Endothelial cell of umbilical vein (primary cell): ENCODE measurements around the gene ISG15. TPM values are rescaled to one million over a fixed set of nuclear protein-coding genes. Genes with fewer than 3 reads are reported as not detected.

ENCODE experiments used
- Bru-seq: library from RNA; stranded (reverse); fragments of 400-500 nt; gene quantifications from one replicate; lab custom pipeline; 2021; lab: Mats Ljungman, UMichigan
- BruChase-seq, 2 experiments: library from RNA; stranded (reverse); fragments of 400-500 nt; gene quantifications; one replicate each; lab custom pipeline; 2021; lab: Mats Ljungman, UMichigan
- BruUV-seq: library from RNA; stranded (reverse); fragments of 400-500 nt; replicated peaks from 2 replicates; lab custom pipeline; 2021; lab: Mats Ljungman, UMichigan
- CTCF ChIA-PET: fragments of 300-600, 350-600 bp; sonication (Branson Sonifier 250); formaldehyde crosslinking; loops from one replicate; lab custom pipeline; 2021; ENCODE audit warnings: antibody characterized with exemption, inconsistent platforms; lab: Charles Lee
- POLR2A ChIA-PET: fragments of 300-600, 350-600 bp; sonication (Branson Sonifier 250); formaldehyde crosslinking; loops from one replicate; lab custom pipeline; 2021; ENCODE audit warnings: antibody characterized with exemption, inconsistent platforms; lab: Charles Lee
- DNase-seq: peaks from one replicate; pipeline ENCODE4 v3.0.0-alpha.2; 2011; ENCODE audit warnings: low read depth, low spot score
- FAIRE-seq: peaks from 2 replicates; lab custom pipeline; 2011; peaks lifted over from hg19 to GRCh38; lab: Jason Lieb, UNC
- H2AFZ ChIP-seq: 2 replicates; pipeline ENCODE4 v1.6.0; 2012; ENCODE audit warnings: low read depth, low read length, control low read depth, inconsistent platforms
- H3K27ac ChIP-seq: 2 replicates; pipeline ENCODE4 v1.5.1; 2011; ENCODE audit warnings: low read depth, mild to moderate bottlenecking, control low read depth, low read length, moderate library complexity; ENCODE audit not compliant: insufficient read depth
- H3K27me3 ChIP-seq, 2 experiments: 2 replicates each; pipeline versions ENCODE4 v1.6.0 to v1.6.1; 2011; ENCODE audit warnings: low read length in 2 of 2, mixed read lengths in 1 of 2; ENCODE audit not compliant: control insufficient read depth in 2 of 2, insufficient read depth in 2 of 2
- H3K36me3 ChIP-seq, 2 experiments: 2 replicates in 1 of 2; 3 replicates in 1 of 2; pipeline ENCODE4 v1.5.1; 2011; ENCODE audit warnings: low read length in 2 of 2, mild to moderate bottlenecking in 1 of 2, moderate library complexity in 1 of 2; ENCODE audit not compliant: control insufficient read depth in 2 of 2, insufficient read depth in 2 of 2; ENCODE audit errors: extremely low read depth in 1 of 2
- H3K4me1 ChIP-seq: 3 replicates; pipeline ENCODE4 v1.5.1; 2011; ENCODE audit warnings: mild to moderate bottlenecking, low read length; ENCODE audit not compliant: control insufficient read depth, insufficient read depth; ENCODE audit errors: extremely low read depth
- H3K4me2 ChIP-seq: 2 replicates; pipeline ENCODE4 v1.6.1; 2011; ENCODE audit warnings: low read length, control low read depth, mixed read lengths; ENCODE audit not compliant: insufficient read depth
- H3K4me3 ChIP-seq, 3 experiments: fragments of 200-600 bp in 1 of 3; sonication (generic), shearing (Covaris generic) in 1 of 3; replicated peaks in 1 of 3; 2 replicates each; pipeline ENCODE4 v1.5.1; 2011 to 2016; ENCODE audit warnings: control low read depth in 3 of 3, low read length in 3 of 3, mild to moderate bottlenecking in 2 of 3, inconsistent platforms in 1 of 3, low read depth in 1 of 3, moderate library complexity in 1 of 3; ENCODE audit not compliant: insufficient read depth in 1 of 3
- H3K79me2 ChIP-seq: 2 replicates; pipeline ENCODE4 v1.6.0; 2012; ENCODE audit warnings: low read length, inconsistent platforms; ENCODE audit not compliant: control insufficient read depth, insufficient read depth
- H3K9ac ChIP-seq: replicated peaks from 2 replicates; pipeline ENCODE3; 2011; ENCODE audit warnings: low read length, control low read depth; ENCODE audit not compliant: insufficient read depth; ENCODE audit errors: extremely low read depth
- H3K9me1 ChIP-seq: replicated peaks from 3 replicates; pipeline ENCODE4 v1.6.0; 2011; ENCODE audit warnings: mild to moderate bottlenecking, low read length; ENCODE audit not compliant: control insufficient read depth, insufficient read depth; ENCODE audit errors: extremely low read depth
- H3K9me3 ChIP-seq: replicated peaks from 2 replicates; pipeline ENCODE4 v1.5.1; 2012; ENCODE audit warnings: low read length, inconsistent platforms; ENCODE audit not compliant: control insufficient read depth, insufficient read depth
- H4K20me1 ChIP-seq: replicated peaks from 2 replicates; pipeline ENCODE3; 2011; ENCODE audit warnings: mild to moderate bottlenecking, low read length; ENCODE audit not compliant: control insufficient read depth, insufficient read depth; ENCODE audit errors: extremely low read depth
- MYC ChIP-seq: IDR thresholded peaks from one replicate; pipeline ENCODE4 v1.6.1; 2011; ENCODE audit warnings: mild to moderate bottlenecking, low read depth, low read length
- POLR2A ChIP-seq: IDR thresholded peaks from 2 replicates; pipeline ENCODE4 v1.6.1; 2012; ENCODE audit warnings: low read depth, mild to moderate bottlenecking, control low read depth, low read length
- POLR2AphosphoS5 ChIP-seq: IDR thresholded peaks from 2 replicates; pipeline ENCODE4 v1.6.1; 2012; ENCODE audit warnings: low read depth, mild to moderate bottlenecking, control low read depth, low read length, moderate library complexity; ENCODE audit not compliant: insufficient read depth
- dilution Hi-C: fragments of 300-500 bp; cut with MboI; formaldehyde crosslinking; loops from one replicate; pipeline ENCODE4 v1.15.0; 2019; ENCODE audit warnings: low sequenced_read_pairs; ENCODE audit not compliant: extremely low pct_ligation_motif_present
- intact Hi-C: fragments of 100-400 bp; cut with micrococcal nuclease; formaldehyde crosslinking; loops from one replicate; pipeline ENCODE4 v1.10.0; 2022
- long read RNA-seq: library from polyadenylated mRNA; stranded (forward); transcript quantifications from one replicate; pipeline ENCODE4 v2.0.0, GENCODE V29; 2021
- polyA minus RNA-seq, 3 experiments: library from RNA; depleted of rRNA, polyadenylated mRNA; stranded (reverse); fragments of >200 nt; gene quantifications; 1 replicate in 1 of 3; 2 replicates in 2 of 3; pipeline ENCODE4 v1.2.3, GENCODE V29; 2011
- polyA plus RNA-seq, 4 experiments: library from polyadenylated mRNA; depleted of rRNA in 3 of 4; stranded (reverse) in 3 of 4; unstranded in 1 of 4; fragments of >200 nt; gene quantifications; 2 replicates each; pipeline versions ENCODE4 v1.2.1 to v1.2.3, GENCODE V29; 2011 to 2012; ENCODE audit warnings: missing spikeins in 1 of 4
- total RNA-seq: library from RNA; stranded (reverse); gene quantifications from 2 replicates; pipeline ENCODE4 v1.2.3, GENCODE V29; 2021
- TF ChIP-seq, protein P1 (sequence below): IDR thresholded peaks from 2 replicates; pipeline ENCODE4 v1.6.1; 2011; ENCODE audit not compliant: insufficient read depth, insufficient read length

Gene ISG15
- 44.6 and 47.6 TPM in 2 replicates for total RNA-seq
- 154 and 220 TPM in 2 replicates for polyA plus RNA-seq
- polyA plus RNA-seq (2011; cell fraction: cytosol; rRNA removed): 57.5 and 90.1 TPM in 2 replicates
- polyA plus RNA-seq (2011; cell fraction: nucleus; rRNA removed): 19.9 and 21.4 TPM in 2 replicates
- polyA plus RNA-seq (2012): 63.6 and 84.9 TPM in 2 replicates
- polyA minus RNA-seq: 24.4 and 32.6 TPM in 2 replicates
- polyA minus RNA-seq (2011; cell fraction: cytosol; rRNA and poly(A)+ RNA removed): 23.7 TPM
- 3.4 and 8.0 TPM in 2 replicates for polyA minus RNA-seq (2011; cell fraction: nucleus; rRNA and poly(A)+ RNA removed)
- Bru-seq, nascent RNA: percentile 36 among the genes with signal in this experiment
- percentile 63 among the genes with signal in this experiment for BruChase-seq, experiment 1, labeled RNA remaining after a 6-hour chase
- BruChase-seq, experiment 2, labeled RNA remaining after a 2-hour chase: percentile 45 among the genes with signal in this experiment
- long read RNA-seq, transcript ISG15-201 (2 exons, 711 nt): major isoform, 195 of 198 reads
- long read RNA-seq, partial matches to known transcripts: 3 of 198 reads
- long read RNA-seq, other reads (novel, unspliced or antisense): 0 of 198 reads

DNA sequence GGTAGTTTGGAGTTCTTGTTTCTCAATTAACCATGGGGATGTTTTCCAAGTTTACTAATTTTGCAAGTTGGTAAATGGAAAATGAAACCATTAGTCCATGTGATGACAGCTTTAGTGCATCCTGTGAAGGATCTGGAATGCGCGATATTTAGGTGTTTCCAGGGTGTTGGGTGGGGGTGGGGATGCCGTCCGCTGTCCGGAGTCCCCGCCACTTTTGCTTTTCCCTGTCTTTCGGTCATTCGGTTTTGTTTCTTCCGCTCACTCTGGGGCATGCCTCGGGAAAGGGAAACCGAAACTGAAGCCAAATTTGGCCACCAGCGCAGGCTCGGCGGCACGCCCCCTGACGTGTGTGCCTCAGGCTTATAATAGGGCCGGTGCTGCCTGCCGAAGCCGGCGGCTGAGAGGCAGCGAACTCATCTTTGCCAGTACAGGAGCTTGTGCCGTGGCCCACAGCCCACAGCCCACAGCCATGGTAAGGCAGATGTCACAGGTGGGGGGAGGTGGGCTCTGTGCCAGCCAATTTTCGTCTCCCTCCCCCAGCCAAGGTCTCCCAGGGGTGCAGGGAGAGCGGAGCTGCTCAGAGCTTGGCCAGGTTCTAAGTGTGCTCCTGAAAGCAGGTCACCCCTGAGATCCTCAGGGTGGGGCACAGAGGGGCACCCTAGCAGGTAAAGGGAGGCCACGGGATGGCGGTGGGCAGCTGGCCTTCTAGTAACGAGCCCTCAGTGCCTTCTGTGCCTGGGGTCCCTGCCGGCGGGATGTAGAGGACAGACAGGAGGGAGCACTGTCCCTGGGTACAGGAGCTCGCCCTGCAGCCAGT, at the start of gene ISG15:
TSS of gene ISG15 (plus strand) at position 393 of the 817 bp plus-strand sequence. CDS start at position 470, 77 bp downstream.
- FAIRE-seq (peak; percentile 96), DNase-seq (peak; percentile 89)
- ChIA-PET CTCF (interaction anchor here (0.9 to 4.2 kb wide), 6 partner anchors 10 to 279 kb away, joined by 3 to 41 read pairs (median 8); no protein-coding TSS in a partner anchor), POLR2A (no interaction called here)
- Histone ChIP-seq H3K4me1 (peaks cover 10% of the 10 kb centered on the region), H2AFZ (peak within 1 kb of the TSS; percentile 62), H3K79me2 (no peaks in the 10 kb centered on the region), H3K36me3 (no peaks in the 10 kb centered on the region), H3K9me3 (no peaks in the 10 kb centered on the region), H3K9me1 (no peaks in the 10 kb centered on the region), H4K20me1 (no peaks in the 10 kb centered on the region), H3K4me3 (peak within 1 kb of the TSS; percentile 41 to 83 (median 81)), H3K9ac (peak within 1 kb of the TSS; percentile 65), H3K27me3 (no peaks in the 10 kb centered on the region), H3K4me2 (peak within 1 kb of the TSS; percentile 78), H3K27ac (peak within 1 kb of the TSS; percentile 54)
- no TSS peak for BruUV-seq
- intact Hi-C loops (loop anchor here (5.0 kb wide), 1 partner anchor 259 kb away; the partner anchor contains the start of gene UBE2J2), dilution Hi-C loops (no loop called here)
- TF ChIP-seq, protein P1, sequence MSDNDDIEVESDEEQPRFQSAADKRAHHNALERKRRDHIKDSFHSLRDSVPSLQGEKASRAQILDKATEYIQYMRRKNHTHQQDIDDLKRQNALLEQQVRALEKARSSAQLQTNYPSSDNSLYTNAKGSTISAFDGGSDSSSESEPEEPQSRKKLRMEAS: peak; percentile 27
- TF ChIP-seq POLR2A: peak; percentile 61
- no peak for TF ChIP-seq MYC
- peak; percentile 56 for TF ChIP-seq POLR2AphosphoS5
